HepG2 (cell line): ENCODE measurements around the gene CDK13. TPM values are rescaled to one million over a fixed set of nuclear protein-coding genes. Genes with fewer than 3 reads are reported as not detected.

Experiments used
- ATAC-seq: fragments of 200-7000 bp; cut with Tn5 transposase; 3 replicates; pipeline ENCODE4 v1.9.1; 2020; ENCODE audit warnings: mild to moderate bottlenecking, moderate library complexity
- BruUV-seq: library from RNA; stranded (reverse); fragments of 400-500 nt; replicated peaks from 2 replicates; lab custom pipeline; 2021; lab: Mats Ljungman, UMichigan
- CTCF ChIA-PET: fragments of 300-600 bp; formaldehyde crosslinking; extraction: SDS; loops from one replicate; lab custom pipeline; 2021; ENCODE audit warnings: low total read pairs, inconsistent platforms, low intra/inter-chr PET ratio; lab: Yijun Ruan, JAX
- POLR2A ChIA-PET: fragments of 350-600 bp; sonication (Branson Sonifier 250); formaldehyde crosslinking; loops from one replicate; lab custom pipeline; 2020; ENCODE audit warnings: antibody characterized with exemption, inconsistent platforms; lab: Yijun Ruan, JAX
- DNase-seq: peaks from one replicate; pipeline ENCODE4 v3.0.0-alpha.2; 2015; ENCODE audit warnings: low spot score
- FAIRE-seq: peaks from 3 replicates; lab custom pipeline; 2011; peaks lifted over from hg19 to GRCh38; lab: Jason Lieb, UNC
- H2AFZ ChIP-seq: one replicate; pipeline ENCODE4 v1.6.1; 2011; ENCODE audit warnings: low read length, inconsistent platforms
- H3K27ac ChIP-seq: fragments of 300-600 bp; 3 replicates; pipeline ENCODE4 v1.8.0; 2011; ENCODE audit warnings: mixed run types, mild to moderate bottlenecking, mixed read lengths, low read length, inconsistent platforms; ENCODE audit not compliant: insufficient read depth; ENCODE audit errors: extremely low read length
- H3K27me3 ChIP-seq, 2 experiments: fragments of 200-600 bp in 1 of 2; 2 replicates in 1 of 2; 3 replicates in 1 of 2; pipeline versions ENCODE4 v1.6.0 to v1.8.0; 2011; ENCODE audit warnings: low read length in 2 of 2, mild to moderate bottlenecking in 2 of 2, moderate library complexity in 2 of 2, inconsistent platforms in 1 of 2; ENCODE audit not compliant: insufficient read depth in 2 of 2, control insufficient read depth in 1 of 2
- H3K36me3 ChIP-seq, 2 experiments: fragments of 200-600 bp in 1 of 2; replicated peaks in 1 of 2; 2 replicates in 1 of 2; 3 replicates in 1 of 2; pipeline versions ENCODE4 v1.5.1 to v1.8.0; 2011; ENCODE audit warnings: low read length in 2 of 2, inconsistent platforms in 1 of 2; ENCODE audit not compliant: insufficient read depth in 2 of 2, control insufficient read depth in 1 of 2
- H3K4me1 ChIP-seq: 2 replicates; pipeline ENCODE4 v1.5.1; 2012; ENCODE audit warnings: low read length, inconsistent platforms; ENCODE audit not compliant: insufficient read depth
- H3K4me2 ChIP-seq: 2 replicates; pipeline ENCODE4 v1.6.0; 2011; ENCODE audit warnings: low read depth, low read length, inconsistent platforms
- H3K4me3 ChIP-seq, 3 experiments: fragments of 200-600 bp in 1 of 3; sonication (generic), shearing (Covaris generic) in 1 of 3; replicated peaks in 1 of 3; 2 replicates each; pipeline ENCODE4 v1.5.1; 2011 to 2016; ENCODE audit warnings: low read length in 3 of 3, inconsistent platforms in 2 of 3, low read depth in 2 of 3, mild to moderate bottlenecking in 2 of 3, control low read depth in 1 of 3, mixed read lengths in 1 of 3; ENCODE audit not compliant: insufficient read depth in 1 of 3
- H3K79me2 ChIP-seq: one replicate; pipeline ENCODE4 v1.6.1; 2011; ENCODE audit warnings: low read length, inconsistent platforms; ENCODE audit not compliant: insufficient read depth
- H3K9ac ChIP-seq: 2 replicates; pipeline ENCODE4 v1.6.0; 2011; ENCODE audit warnings: mild to moderate bottlenecking, low read depth, low read length, inconsistent platforms; ENCODE audit not compliant: insufficient read depth
- H3K9me3 ChIP-seq: 2 replicates; pipeline ENCODE4 v1.5.1; 2012; ENCODE audit warnings: mild to moderate bottlenecking, low read length
- H4K20me1 ChIP-seq: 2 replicates; pipeline ENCODE4 v1.6.0; 2011; ENCODE audit warnings: inconsistent platforms, mild to moderate bottlenecking, low read length, moderate library complexity; ENCODE audit not compliant: insufficient read depth
- ATF7 ChIP-seq, 2 experiments: fragments of 450-650 bp in 1 of 2; sonication (generic) in 1 of 2; formaldehyde crosslinking in 1 of 2; IDR thresholded peaks; 2 replicates each; pipeline versions ENCODE4 v1.4.0 to v1.6.1; 2016 to 2020; ENCODE audit warnings: antibody characterized with exemption in 1 of 2, mild to moderate bottlenecking in 1 of 2, missing genetic modification reagents in 1 of 2
- KMT2A ChIP-seq: sonication (generic); formaldehyde crosslinking; IDR thresholded peaks from 2 replicates; pipeline ENCODE4 v1.4.0; 2020; ENCODE audit warnings: missing genetic modification reagents
- MED8 ChIP-seq: sonication (generic); formaldehyde crosslinking; IDR thresholded peaks from 2 replicates; pipeline ENCODE4 v1.8.1; 2023; ENCODE audit warnings: mild to moderate bottlenecking, missing genetic modification reagents; ENCODE audit not compliant: insufficient replicate concordance
- SP140L ChIP-seq: sonication (generic); formaldehyde crosslinking; IDR thresholded peaks from 2 replicates; pipeline ENCODE4 v1.4.0; 2020; ENCODE audit warnings: missing genetic modification reagents, borderline replicate concordance
- ZMYM2 ChIP-seq: sonication (generic); formaldehyde crosslinking; IDR thresholded peaks from 2 replicates; pipeline ENCODE4 v1.8.0; 2022; ENCODE audit warnings: mild to moderate bottlenecking, missing genetic modification reagents
- ZNF326 ChIP-seq: sonication (generic); formaldehyde crosslinking; IDR thresholded peaks from 2 replicates; pipeline ENCODE4 v1.4.0; 2020; ENCODE audit warnings: missing genetic modification reagents, borderline replicate concordance
- ZNF484 ChIP-seq: sonication (generic); formaldehyde crosslinking; IDR thresholded peaks from 2 replicates; pipeline ENCODE4 v1.5.1; 2020; ENCODE audit warnings: mild to moderate bottlenecking, low read depth, missing genetic modification reagents, borderline replicate concordance
- ZNF546 ChIP-seq: sonication (generic); formaldehyde crosslinking; conservative IDR thresholded peaks from 2 replicates; pipeline ENCODE4 v1.8.1; 2023; ENCODE audit warnings: mild to moderate bottlenecking, missing genetic modification reagents
- ZNF713 ChIP-seq: sonication (generic); formaldehyde crosslinking; IDR thresholded peaks from 2 replicates; pipeline ENCODE4 v1.4.0; 2020; ENCODE audit warnings: mild to moderate bottlenecking, missing genetic modification reagents
- WGBS: methylation state at CpG from one replicate; pipeline ENCODE4 v1.1.6; 2017; ENCODE audit warnings: low lambda C conversion rate; 5-methylcytosine and 5-hydroxymethylcytosine counted together
- in situ Hi-C: cut with HindIII; loops from 2 replicates; pipeline ENCODE4 v1.10.0; 2017; ENCODE audit warnings: low pct_unique_long_range_greater_than_20kb; ENCODE audit not compliant: extremely low pct_ligation_motif_present
- intact Hi-C: fragments of 100-400 bp; cut with micrococcal nuclease; formaldehyde crosslinking; loops from one replicate; pipeline ENCODE4 v1.10.0; 2022; ENCODE audit not compliant: unreplicated experiment
- polyA plus RNA-seq, 8 experiments: library from polyadenylated mRNA; depleted of rRNA in 3 of 8; stranded (reverse) in 7 of 8; unstranded in 1 of 8; fragments of >200 nt; fragmentation: Illumina TruSeq in 4 of 8; extraction: Trizol in 4 of 8; gene quantifications; 2 replicates each; pipeline versions ENCODE4 v1.2.1 to v1.2.3, GENCODE V29; 2011 to 2016; ENCODE audit warnings: low read depth in 4 of 8, missing spikeins in 1 of 8, mixed read lengths in 1 of 8; ENCODE audit not compliant: insufficient read depth in 1 of 8
- total RNA-seq, 5 experiments: library from RNA; depleted of rRNA; stranded (reverse); fragments of >200 nt; fragmentation: Illumina TruSeq; extraction: Trizol; gene quantifications; 2 replicates each; pipeline ENCODE4 v1.2.3, GENCODE V29; 2016; ENCODE audit warnings: low read depth in 1 of 5
- TF ChIP-seq, protein P1 (sequence below): sonication (generic); formaldehyde crosslinking; IDR thresholded peaks from 2 replicates; pipeline ENCODE4 v1.4.0; 2020; ENCODE audit warnings: missing genetic modification reagents
- TF ChIP-seq, protein P2 (sequence below): sonication (generic); formaldehyde crosslinking; IDR thresholded peaks from 2 replicates; pipeline ENCODE4 v1.8.0; 2022; ENCODE audit warnings: missing genetic modification reagents, low read depth, mild to moderate bottlenecking, borderline replicate concordance
- TF ChIP-seq, protein P3 (sequence below): sonication (generic); formaldehyde crosslinking; IDR thresholded peaks from 2 replicates; pipeline ENCODE4 v1.4.0; 2020; ENCODE audit warnings: missing genetic modification reagents

CDK13 gene
- total and polyA plus RNA-seq, 2 of the 13 experiments (the other 11 are each of a cell fraction or from before 2014, with no cell fraction given): 21.0 to 40.9 TPM

DNA sequence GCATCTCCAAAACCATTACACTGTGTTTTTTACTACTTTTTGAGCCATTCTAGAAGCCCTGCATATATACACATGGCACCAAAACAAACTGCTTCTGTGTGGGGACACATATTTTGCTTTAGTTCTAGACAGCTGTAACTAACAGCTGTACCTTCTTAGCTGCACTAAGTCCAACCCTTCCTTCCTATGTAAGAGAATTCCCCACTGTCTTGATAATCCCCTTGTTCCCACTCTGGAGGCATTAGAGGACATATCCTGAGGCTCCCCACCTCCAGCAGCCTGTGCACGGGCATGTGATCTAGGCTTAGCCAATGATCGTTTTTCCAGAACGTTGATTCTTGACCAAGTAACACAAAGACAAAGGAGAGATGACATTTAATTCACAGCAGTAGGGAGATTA lies 13.3 kb upstream of the CDK13 start:
- 18% methylated on average over 3 of the region's 3 CpGs for WGBS
- ChIA-PET CTCF (no interaction called here), POLR2A (no interaction called here)
- no peaks in the 10 kb centered on the region for H3K79me2 ChIP-seq
- FAIRE-seq: no peak
- DNase-seq: no peak
- H3K4me3 ChIP-seq: no peak overlapping the region
- in situ Hi-C loops: no loop called here
- H3K4me2 ChIP-seq: no peak overlapping the region
- H3K36me3 ChIP-seq: no peaks in the 10 kb centered on the region
- peaks cover 1% of the 10 kb centered on the region for H3K4me1 ChIP-seq
- intact Hi-C loops: no loop called here
- no TSS peak for BruUV-seq
- H3K9me3 ChIP-seq: no peaks in the 10 kb centered on the region
- H4K20me1 ChIP-seq: no peaks in the 10 kb centered on the region
- H3K27ac ChIP-seq: no peak overlapping the region
- H3K9ac ChIP-seq: no peak overlapping the region
- no peak overlapping the region for H2AFZ ChIP-seq
- H3K27me3 ChIP-seq: no peaks in the 10 kb centered on the region
- no peak for ATAC-seq
- no peak for TF ChIP-seq ZNF484
- no peak for TF ChIP-seq ZNF546 (CRISPR knock-in tag)
- TF ChIP-seq KMT2A (CRISPR knock-in tag): no peak
- TF ChIP-seq ZMYM2 (CRISPR knock-in tag): no peak
- TF ChIP-seq, protein P1, sequence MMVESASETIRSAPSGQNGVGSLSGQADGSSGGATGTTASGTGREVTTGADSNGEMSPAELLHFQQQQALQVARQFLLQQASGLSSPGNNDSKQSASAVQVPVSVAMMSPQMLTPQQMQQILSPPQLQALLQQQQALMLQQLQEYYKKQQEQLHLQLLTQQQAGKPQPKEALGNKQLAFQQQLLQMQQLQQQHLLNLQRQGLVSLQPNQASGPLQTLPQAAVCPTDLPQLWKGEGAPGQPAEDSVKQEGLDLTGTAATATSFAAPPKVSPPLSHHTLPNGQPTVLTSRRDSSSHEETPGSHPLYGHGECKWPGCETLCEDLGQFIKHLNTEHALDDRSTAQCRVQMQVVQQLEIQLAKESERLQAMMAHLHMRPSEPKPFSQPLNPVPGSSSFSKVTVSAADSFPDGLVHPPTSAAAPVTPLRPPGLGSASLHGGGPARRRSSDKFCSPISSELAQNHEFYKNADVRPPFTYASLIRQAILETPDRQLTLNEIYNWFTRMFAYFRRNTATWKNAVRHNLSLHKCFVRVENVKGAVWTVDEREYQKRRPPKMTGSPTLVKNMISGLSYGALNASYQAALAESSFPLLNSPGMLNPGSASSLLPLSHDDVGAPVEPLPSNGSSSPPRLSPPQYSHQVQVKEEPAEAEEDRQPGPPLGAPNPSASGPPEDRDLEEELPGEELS (CRISPR knock-in tag): no peak
- TF ChIP-seq ATF7 (IDR thresholded peaks at IDR 0.05): no peak
- TF ChIP-seq ATF7 (CRISPR knock-in tag; IDR thresholded peaks at IDR 0.05): no peak
- no peak for TF ChIP-seq SP140L (CRISPR knock-in tag)
- TF ChIP-seq, protein P2, sequence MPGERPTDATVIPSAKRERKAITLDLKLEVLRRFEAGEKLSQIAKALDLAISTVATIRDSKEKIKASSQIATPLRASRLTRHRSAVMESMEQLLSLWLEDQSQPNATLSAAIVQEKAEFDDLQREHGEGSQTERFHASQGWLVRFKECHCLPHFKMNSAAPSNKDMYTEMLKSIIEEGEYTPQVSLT (CRISPR knock-in tag): no peak
- TF ChIP-seq MED8 (CRISPR knock-in tag): no peak
- no peak for TF ChIP-seq ZNF326 (CRISPR knock-in tag)
- no peak for TF ChIP-seq ZNF713 (CRISPR knock-in tag)
- TF ChIP-seq, protein P3, sequence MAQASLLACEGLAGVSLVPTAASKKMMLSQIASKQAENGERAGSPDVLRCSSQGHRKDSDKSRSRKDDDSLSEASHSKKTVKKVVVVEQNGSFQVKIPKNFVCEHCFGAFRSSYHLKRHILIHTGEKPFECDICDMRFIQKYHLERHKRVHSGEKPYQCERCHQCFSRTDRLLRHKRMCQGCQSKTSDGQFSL (CRISPR knock-in tag): no peak
